GF-D8 (cell line): ENCODE data around the gene CCDC71.

Source experiments
- DNase-seq: peaks from one replicate; lab custom pipeline; 2025; lab: John Stamatoyannopoulos, UW

CCDC71 gene

GRCh38 chr3:49131576-49131975 lies 34.6 kb downstream of the CCDC71 start:
- no peak for DNase-seq

GRCh38 chr3:49131040-49131439 lies 35.1 kb downstream of the CCDC71 start:
- no peak for DNase-seq

GRCh38 chr3:49124991-49125670 lies 41.0 kb downstream of the CCDC71 start:
- no peak for DNase-seq

GRCh38 chr3:49124203-49124602 lies 41.9 kb downstream of the CCDC71 start:
- no peak for DNase-seq

- no peak for DNase-seq
Observed at GRCh38 chr3:49123687-49124086, 42.4 kb downstream of the CCDC71 start.

- DNase-seq, result no peak
Observed at GRCh38 chr3:49122886-49123545, 43.1 kb downstream of the CCDC71 start.

- DNase-seq, result no peak
Observed at GRCh38 chr3:49122451-49122850, 43.7 kb downstream of the CCDC71 start.

- DNase-seq, result no peak
Observed at GRCh38 chr3:49122022-49122421, 44.1 kb downstream of the CCDC71 start.

- DNase-seq, result no peak
Observed at GRCh38 chr3:49121132-49121736, 44.9 kb downstream of the CCDC71 start.

- DNase-seq, result peak; percentile 62
Observed at GRCh38 chr3:49120438-49121131, 45.5 kb downstream of the CCDC71 start, which contains the start of gene USP19. Gene USP19, minus strand, starts transcription at chr3:49120823. Its CDS starts 1,678 bp downstream, at chr3:49119145.

- no peak for DNase-seq
Observed at GRCh38 chr3:49120096-49120437, 46.1 kb downstream of the CCDC71 start.

GRCh38 chr3:49119439-49119838 lies 46.7 kb downstream of the CCDC71 start:
- DNase-seq, result no peak

- no peak for DNase-seq
Observed at GRCh38 chr3:49119036-49119435, 47.1 kb downstream of the CCDC71 start.
